ENCODE data around the gene UBE2S. TPM values are rescaled to one million over a fixed set of nuclear protein-coding genes. Genes with fewer than 3 reads are reported as not detected.

UBE2S gene
- total RNA-seq, 1 donor from 2014 or later = 383 TPM

GRCh38 chr19:55350620-55351315, 56.8 kb downstream of the UBE2S start:
- TF ChIP-seq, protein P1, sequence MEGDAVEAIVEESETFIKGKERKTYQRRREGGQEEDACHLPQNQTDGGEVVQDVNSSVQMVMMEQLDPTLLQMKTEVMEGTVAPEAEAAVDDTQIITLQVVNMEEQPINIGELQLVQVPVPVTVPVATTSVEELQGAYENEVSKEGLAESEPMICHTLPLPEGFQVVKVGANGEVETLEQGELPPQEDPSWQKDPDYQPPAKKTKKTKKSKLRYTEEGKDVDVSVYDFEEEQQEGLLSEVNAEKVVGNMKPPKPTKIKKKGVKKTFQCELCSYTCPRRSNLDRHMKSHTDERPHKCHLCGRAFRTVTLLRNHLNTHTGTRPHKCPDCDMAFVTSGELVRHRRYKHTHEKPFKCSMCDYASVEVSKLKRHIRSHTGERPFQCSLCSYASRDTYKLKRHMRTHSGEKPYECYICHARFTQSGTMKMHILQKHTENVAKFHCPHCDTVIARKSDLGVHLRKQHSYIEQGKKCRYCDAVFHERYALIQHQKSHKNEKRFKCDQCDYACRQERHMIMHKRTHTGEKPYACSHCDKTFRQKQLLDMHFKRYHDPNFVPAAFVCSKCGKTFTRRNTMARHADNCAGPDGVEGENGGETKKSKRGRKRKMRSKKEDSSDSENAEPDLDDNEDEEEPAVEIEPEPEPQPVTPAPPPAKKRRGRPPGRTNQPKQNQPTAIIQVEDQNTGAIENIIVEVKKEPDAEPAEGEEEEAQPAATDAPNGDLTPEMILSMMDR (conservative IDR thresholded peaks at IDR 0.05; ENCODE audit: low read depth, low read length) = no peak
- no peak overlapping the region for H3K4me3 ChIP-seq (ENCODE audit: low read depth, low read length)
- no peak for DNase-seq (ENCODE audit: low read depth)

Other genes starting within 250 kb of the UBE2S start
- gene DNAAF3, start 241.2 kb downstream of the UBE2S start, total RNA-seq = 0.51 and 7.0 TPM in 2 replicates
- 0.29 TPM in 1 of 2 replicates, not detected in the other for gene SYT5, start 227.5 kb downstream of the UBE2S start, total RNA-seq
- gene PTPRH, start 198.3 kb downstream of the UBE2S start, total RNA-seq = 1.1 and 2.8 TPM in 2 replicates
- 2.1 and 2.6 TPM in 2 replicates for gene TMEM86B, start 179.0 kb downstream of the UBE2S start, total RNA-seq
- 43.8 and 62.5 TPM in 2 replicates for gene PPP6R1, start 148.8 kb downstream of the UBE2S start, total RNA-seq
- 67.3 and 73.9 TPM in 2 replicates for gene HSPBP1, start 127.7 kb downstream of the UBE2S start, total RNA-seq
- 2.0 and 16.1 TPM in 2 replicates for gene BRSK1, start 123.8 kb downstream of the UBE2S start, total RNA-seq
- gene TMEM150B, start 82.4 kb downstream of the UBE2S start, total RNA-seq = not detected in 2 replicates
- 5.1 and 18.5 TPM in 2 replicates for gene KMT5C, start 67.9 kb downstream of the UBE2S start, total RNA-seq
- 0.23 TPM in 1 of 2 replicates, not detected in the other for gene COX6B2, start 53.1 kb downstream of the UBE2S start, total RNA-seq
- not detected in 2 replicates for gene GARIN5B, start 44.5 kb downstream of the UBE2S start, total RNA-seq
- 31.0 and 42.8 TPM in 2 replicates for gene IL11, start 37.3 kb downstream of the UBE2S start, total RNA-seq
- gene TMEM190, start 31.0 kb downstream of the UBE2S start, total RNA-seq = not detected in 2 replicates
- gene TMEM238, start 23.5 kb downstream of the UBE2S start, total RNA-seq = 16.3 and 21.4 TPM in 2 replicates
- 412 and 480 TPM in 2 replicates for gene RPL28, start 21.9 kb downstream of the UBE2S start, total RNA-seq
- gene SHISA7, start 35.5 kb upstream of the UBE2S start, total RNA-seq = 0.17 TPM in 1 of 2 replicates, not detected in the other
- gene ISOC2, start 53.9 kb upstream of the UBE2S start, total RNA-seq = 58.7 and 71.2 TPM in 2 replicates
- not detected in 2 replicates for gene C19orf85, start 57.0 kb upstream of the UBE2S start, total RNA-seq
- gene ZNF628, start 68.8 kb upstream of the UBE2S start, total RNA-seq = 4.2 and 6.2 TPM in 2 replicates
- 29.0 and 29.2 TPM in 2 replicates for gene NAT14, start 77.4 kb upstream of the UBE2S start, total RNA-seq
- 0.86 TPM in 1 of 2 replicates, not detected in the other for gene SSC5D, start 80.6 kb upstream of the UBE2S start, total RNA-seq
- 0.58 and 2.9 TPM in 2 replicates for gene SBK2, start 129.3 kb upstream of the UBE2S start, total RNA-seq
- 0.23 TPM in 1 of 2 replicates, not detected in the other for gene SBK3, start 137.8 kb upstream of the UBE2S start, total RNA-seq
- 10.0 and 11.4 TPM in 2 replicates for gene ZNF579, start 173.1 kb upstream of the UBE2S start, total RNA-seq
- 5.5 and 9.7 TPM in 2 replicates for gene FIZ1, start 191.7 kb upstream of the UBE2S start, total RNA-seq
- 16.4 and 18.0 TPM in 2 replicates for gene ZNF524, start 192.5 kb upstream of the UBE2S start, total RNA-seq
- 3.4 and 6.2 TPM in 2 replicates for gene ZNF865, start 197.9 kb upstream of the UBE2S start, total RNA-seq
- 0.58 and 4.0 TPM in 2 replicates for gene ZNF784, start 216.8 kb upstream of the UBE2S start, total RNA-seq
- 10.6 and 10.8 TPM in 2 replicates for gene ZNF580, start 233.2 kb upstream of the UBE2S start, total RNA-seq
- 27.2 and 29.2 TPM in 2 replicates for gene ZNF581, start 235.9 kb upstream of the UBE2S start, total RNA-seq
- 10.2 and 17.9 TPM in 2 replicates for gene CCDC106, start 240.4 kb upstream of the UBE2S start, total RNA-seq
- 142 and 205 TPM in 2 replicates for gene U2AF2, start 247.2 kb upstream of the UBE2S start, total RNA-seq

Data from epithelial cell of proximal tubule (primary cell).